KG1 (cell line): ENCODE results near the gene DHX35.

ENCODE experiments used
- DNase-seq: peaks from one replicate; lab custom pipeline; 2025; lab: John Stamatoyannopoulos, UW

Gene DHX35

GRCh38 chr20:39021748-39022147 is 59.6 kb downstream of the DHX35 start:
- DNase-seq = no peak

GRCh38 chr20:39025883-39026282 is 63.7 kb downstream of the DHX35 start:
- no peak for DNase-seq

- DNase-seq = no peak
Measured at GRCh38 chr20:39029364-39029763, 67.2 kb downstream of the DHX35 start.

GRCh38 chr20:39032997-39033396 is 70.9 kb downstream of the DHX35 start:
- DNase-seq = no peak

- no peak for DNase-seq
Measured at GRCh38 chr20:39036011-39036410, 73.9 kb downstream of the DHX35 start.

- no peak for DNase-seq
Measured at GRCh38 chr20:39036851-39037250, 74.7 kb downstream of the DHX35 start.

GRCh38 chr20:39038047-39038446 is 75.9 kb downstream of the DHX35 start:
- DNase-seq = no peak

- no peak for DNase-seq
Measured at GRCh38 chr20:39038495-39038894, 76.4 kb downstream of the DHX35 start.

- DNase-seq = no peak
Measured at GRCh38 chr20:39039261-39039660, 77.1 kb downstream of the DHX35 start.

GRCh38 chr20:39040116-39040515 is 78.0 kb downstream of the DHX35 start:
- no peak for DNase-seq

GRCh38 chr20:39041067-39041466 is 78.9 kb downstream of the DHX35 start:
- no peak for DNase-seq

- no peak for DNase-seq
Measured at GRCh38 chr20:39042279-39043150, 80.4 kb downstream of the DHX35 start.

GRCh38 chr20:39044501-39044900 is 82.4 kb downstream of the DHX35 start:
- DNase-seq = no peak

GRCh38 chr20:39045676-39046075 is 83.5 kb downstream of the DHX35 start:
- DNase-seq = no peak

- DNase-seq = no peak
Measured at GRCh38 chr20:39047417-39047985, 85.4 kb downstream of the DHX35 start.

GRCh38 chr20:39048000-39048696 is 86.0 kb downstream of the DHX35 start:
- DNase-seq = peak; percentile 40

GRCh38 chr20:39049148-39049547 is 87.0 kb downstream of the DHX35 start:
- DNase-seq = no peak

GRCh38 chr20:39049684-39050554 is 87.8 kb downstream of the DHX35 start:
- peak; percentile 37 for DNase-seq

GRCh38 chr20:39050555-39050902 is 88.4 kb downstream of the DHX35 start:
- no peak for DNase-seq

- DNase-seq = no peak
Measured at GRCh38 chr20:39052676-39053075, 90.5 kb downstream of the DHX35 start.

GRCh38 chr20:39057143-39057542 is 95.0 kb downstream of the DHX35 start:
- DNase-seq = no peak

GRCh38 chr20:39057911-39058310 is 95.8 kb downstream of the DHX35 start:
- DNase-seq = no peak
